HG03575 (cell line): ENCODE data around the gene RPLP1.

Experiments used
- ATAC-seq: cut with Tn5 transposase; IDR thresholded peaks from one replicate; pipeline ENCODE4 v1.9.1; 2021; ENCODE audit not compliant: unreplicated experiment, insufficient number of reproducible peaks, low FRiP score; ENCODE audit errors: extremely low read depth

RPLP1 gene

GRCh38 chr15:69452692-69453521 is at the start of gene RPLP1:
RPLP1 (plus strand) TSS chr15:69452818; CDS start chr15:69452949, 131 bp downstream.
- peak; percentile 54 for ATAC-seq

DNA sequence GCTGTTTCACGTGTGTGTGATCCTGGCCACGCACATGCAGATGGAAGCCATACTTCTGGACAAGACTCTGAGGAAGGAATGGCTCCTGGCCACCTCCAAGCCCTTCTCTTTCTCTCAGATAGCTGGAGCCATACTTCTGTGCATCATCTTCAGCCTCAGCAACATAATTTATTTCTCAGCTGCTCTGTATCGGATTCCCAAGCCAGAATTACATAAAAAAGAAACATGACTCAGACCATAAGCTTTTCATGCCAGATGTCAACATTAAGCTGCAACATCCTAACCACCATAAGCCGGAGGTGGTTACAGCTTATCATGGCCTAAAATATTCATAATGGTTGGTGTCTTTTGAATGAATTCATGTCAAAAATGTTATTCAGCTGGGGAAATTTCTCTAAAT is 49.0 kb upstream of the RPLP1 start:
- ATAC-seq, result no peak

DNA sequence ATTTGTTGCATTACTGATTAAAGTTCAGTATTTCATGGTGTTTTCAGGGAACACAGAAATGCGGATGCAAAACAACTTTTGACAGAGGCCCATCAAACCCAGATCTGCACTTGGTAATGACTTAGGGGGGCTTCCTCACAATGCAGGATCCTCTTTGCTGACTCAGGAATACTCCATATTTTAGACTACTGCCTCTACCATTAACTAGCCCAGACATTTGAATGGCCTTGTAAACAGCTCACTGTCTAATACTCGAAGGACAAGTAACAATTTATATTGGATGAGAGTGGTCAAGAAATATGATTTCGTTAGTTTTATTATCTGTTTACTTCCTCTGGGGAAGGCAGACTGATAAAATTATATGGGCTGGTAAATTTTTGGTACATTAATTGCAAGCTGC is 47.5 kb upstream of the RPLP1 start:
- no peak for ATAC-seq

- no peak for ATAC-seq
Observed at GRCh38 chr15:69407719-69408400, 44.8 kb upstream of the RPLP1 start.

- ATAC-seq, result no peak
Observed at GRCh38 chr15:69408841-69409240, 43.8 kb upstream of the RPLP1 start.

DNA sequence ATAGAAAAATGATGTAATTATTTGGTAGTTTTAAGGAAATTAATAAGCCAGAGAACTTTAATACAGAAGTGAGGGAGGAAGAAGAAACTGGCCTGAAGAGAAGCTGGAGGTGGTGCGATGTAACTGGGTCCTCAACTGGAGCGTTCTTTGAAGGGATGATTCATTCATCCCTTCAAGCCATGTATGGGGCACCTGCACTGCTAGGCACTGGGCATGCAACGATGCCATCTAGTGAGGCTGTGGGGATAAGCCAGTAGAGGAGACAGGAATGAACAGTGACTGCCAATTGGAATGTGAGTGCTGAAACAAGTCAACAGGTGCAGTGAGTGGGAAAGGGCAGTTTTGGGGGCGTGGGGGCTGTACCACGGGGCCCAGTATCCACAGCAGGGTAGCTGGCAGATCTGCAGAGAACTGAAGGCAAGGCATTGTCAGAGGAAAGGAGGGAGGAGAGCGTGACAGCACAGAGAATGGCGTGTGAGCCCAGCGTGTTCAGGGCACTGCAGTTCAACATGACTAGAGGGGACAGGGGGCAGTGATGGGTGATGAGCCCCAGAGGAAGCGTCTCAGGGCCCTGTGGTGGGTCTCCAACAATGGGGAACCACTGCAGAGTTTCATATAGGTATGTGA is 42.3 kb upstream of the RPLP1 start:
- ATAC-seq, result no peak

- ATAC-seq, result no peak
Observed at GRCh38 chr15:69412274-69412673, 40.3 kb upstream of the RPLP1 start.

GRCh38 chr15:69412701-69413100 is 39.9 kb upstream of the RPLP1 start:
- ATAC-seq, result no peak

DNA sequence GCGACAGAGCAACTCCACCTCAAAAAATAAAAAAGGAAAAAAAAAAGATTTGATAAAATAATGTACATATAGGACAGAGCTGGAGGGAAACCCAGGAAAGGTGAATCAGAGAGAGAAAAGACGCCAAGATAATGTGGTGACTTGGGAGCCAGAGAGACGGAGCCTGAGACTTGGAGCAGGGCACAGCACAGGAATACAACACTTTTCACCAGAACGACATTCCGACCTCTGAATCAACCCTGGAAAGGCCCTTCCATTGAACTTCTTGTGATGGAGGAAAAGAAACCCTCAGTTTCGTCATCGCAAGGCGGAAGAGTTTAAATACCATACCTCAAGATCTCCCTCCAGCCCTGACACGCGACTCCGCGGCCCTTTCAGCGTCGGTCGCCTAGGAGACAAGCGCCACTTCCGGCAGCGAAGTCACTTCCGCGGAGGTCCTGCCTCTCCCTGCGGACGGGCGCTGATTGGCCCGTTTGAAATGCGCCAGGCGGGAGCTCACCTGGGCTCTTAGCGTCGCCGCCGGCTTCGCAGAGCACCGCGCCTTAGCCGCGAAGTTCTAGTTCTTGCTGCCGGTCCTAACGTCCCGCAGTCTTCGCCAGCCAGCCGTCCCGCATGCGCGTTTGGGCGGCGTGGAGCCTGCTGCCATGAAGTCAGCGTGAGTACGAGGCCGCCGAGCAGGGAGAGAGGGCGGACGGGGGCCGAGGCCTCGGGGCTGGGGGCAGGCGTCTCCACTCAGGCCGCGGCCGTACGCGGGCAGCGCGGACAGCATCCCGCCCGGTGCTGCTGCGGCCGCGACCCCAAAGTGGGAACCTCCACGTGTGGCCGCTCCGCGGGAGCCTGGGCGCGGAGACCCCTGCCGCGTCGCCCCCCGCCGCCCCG is 38.6 kb upstream of the RPLP1 start, which contains the start of gene KIF23:
Gene KIF23, plus strand, starts transcription at position 528 of the 879 bp plus-strand sequence. Its CDS starts 117 bp downstream, at position 645.
- peak; percentile 51 for ATAC-seq

DNA sequence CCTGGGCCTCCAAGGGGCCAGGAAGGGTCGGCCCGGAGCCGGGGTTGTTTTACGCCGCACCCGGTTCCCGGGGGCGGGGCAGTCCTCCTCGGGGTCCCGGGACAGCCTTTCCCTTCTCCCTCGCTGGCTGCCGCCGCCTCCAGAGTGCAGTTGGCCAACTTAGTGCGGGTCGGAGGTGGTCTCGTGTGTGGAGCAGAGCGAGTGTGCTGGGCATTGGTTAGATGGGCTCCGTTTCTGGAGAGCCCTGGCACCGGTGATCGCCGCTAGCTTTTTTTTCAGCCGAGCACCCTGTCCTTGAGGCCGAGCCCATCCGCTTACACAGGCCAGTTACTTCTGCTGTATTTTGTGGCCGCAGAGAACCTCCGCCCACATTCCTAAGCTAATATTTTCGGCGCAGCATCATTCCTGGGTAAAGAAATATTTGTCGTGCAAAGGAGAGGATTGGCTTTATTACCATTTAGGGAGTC is 37.9 kb upstream of the RPLP1 start:
- no peak for ATAC-seq

GRCh38 chr15:69415381-69415780 is 37.2 kb upstream of the RPLP1 start:
- no peak for ATAC-seq

- ATAC-seq, result no peak
Observed at GRCh38 chr15:69417581-69417980, 35.0 kb upstream of the RPLP1 start.

GRCh38 chr15:69421498-69421897 is 31.1 kb upstream of the RPLP1 start:
- no peak for ATAC-seq

DNA sequence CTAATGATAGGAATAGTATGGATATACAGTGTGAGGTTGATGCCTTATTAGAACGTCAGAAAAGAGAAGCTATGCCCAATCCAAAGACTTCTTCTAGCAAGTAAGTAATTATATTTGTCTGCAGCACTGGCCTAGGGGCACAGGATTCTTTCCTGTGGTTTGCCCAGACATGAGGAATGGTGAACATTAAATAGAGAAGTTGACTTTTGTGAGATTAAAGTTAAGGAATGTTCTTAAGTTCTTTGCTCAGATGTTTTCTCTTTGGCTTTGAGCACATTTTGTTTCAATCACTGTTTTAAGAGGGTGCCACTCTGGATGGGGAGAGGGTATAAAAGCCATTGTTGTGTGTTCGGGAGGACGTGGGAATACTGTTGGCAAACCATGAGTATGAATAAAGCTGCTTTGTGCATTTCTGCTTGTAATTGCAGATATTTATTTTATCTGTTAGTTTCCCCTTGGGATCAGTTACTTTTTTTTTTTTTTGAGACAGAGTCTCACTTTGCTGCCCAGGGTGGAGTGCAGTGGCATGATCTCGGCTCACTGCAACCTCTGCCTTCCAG is 30.2 kb upstream of the RPLP1 start:
- no peak for ATAC-seq

GRCh38 chr15:69424001-69424400 is 28.6 kb upstream of the RPLP1 start:
- no peak for ATAC-seq

GRCh38 chr15:69424748-69425413 is 27.7 kb upstream of the RPLP1 start:
- ATAC-seq, result no peak

- ATAC-seq, result no peak
Observed at GRCh38 chr15:69433831-69434230, 18.8 kb upstream of the RPLP1 start.

GRCh38 chr15:69434238-69434637 is 18.4 kb upstream of the RPLP1 start:
- ATAC-seq, result no peak
